ENCODE measurements around the gene RBM38. TPM values are rescaled to one million over a fixed set of nuclear protein-coding genes. Genes with fewer than 3 reads are reported as not detected.

The RBM38 gene
- total RNA-seq, 1 experiment from 2014 or later = 39.2 TPM

GRCh38 chr20:57448764-57449354, 57.7 kb downstream of the RBM38 start:
- Histone ChIP-seq H3K36me3 (ENCODE audit: control insufficient read depth, insufficient read depth, low read length) (no peaks in the 10 kb centered on the region), H3K4me3 (ENCODE audit: low read depth, low read length) (no peak overlapping the region), H3K4me1 (no peaks in the 10 kb centered on the region), H3K27me3 (replicated peaks; ENCODE audit: control insufficient read depth, insufficient read depth, low read length) (no peaks in the 10 kb centered on the region; the same call in none of the 2 replicates), H3K9me3 (peaks cover 8% of the 10 kb centered on the region)
- Mint-ChIP-seq H3K9me3 (ENCODE audit: unreplicated experiment) (no peaks in the 10 kb centered on the region), H3K4me1 (ENCODE audit: low read depth, unreplicated experiment) (no peaks in the 10 kb centered on the region), H3K36me3 (ENCODE audit: insufficient read depth, unreplicated experiment) (no peaks in the 10 kb centered on the region), H3K27ac (ENCODE audit: unreplicated experiment) (no peak overlapping the region), H3K4me3 (ENCODE audit: unreplicated experiment) (no peak overlapping the region), H3K27me3 (ENCODE audit: insufficient read depth, unreplicated experiment) (peaks cover 18% of the 10 kb centered on the region)
- TF ChIP-seq CTCF (IDR thresholded peaks at IDR 0.05; ENCODE audit: insufficient read depth in 1 of 2, low read depth in 1 of 2, low read length in 1 of 2, severe bottlenecking in 1 of 2, unreplicated experiment in 1 of 2) = no peak
- ChIA-PET POLR2A (no interaction called here), CTCF (no interaction called here)
- BruUV-seq (replicated peaks) = no TSS peak
- intact Hi-C loops (cut with micrococcal nuclease; ENCODE audit: unreplicated experiment) = no loop called here
- DNase-seq = no peak

DNA sequence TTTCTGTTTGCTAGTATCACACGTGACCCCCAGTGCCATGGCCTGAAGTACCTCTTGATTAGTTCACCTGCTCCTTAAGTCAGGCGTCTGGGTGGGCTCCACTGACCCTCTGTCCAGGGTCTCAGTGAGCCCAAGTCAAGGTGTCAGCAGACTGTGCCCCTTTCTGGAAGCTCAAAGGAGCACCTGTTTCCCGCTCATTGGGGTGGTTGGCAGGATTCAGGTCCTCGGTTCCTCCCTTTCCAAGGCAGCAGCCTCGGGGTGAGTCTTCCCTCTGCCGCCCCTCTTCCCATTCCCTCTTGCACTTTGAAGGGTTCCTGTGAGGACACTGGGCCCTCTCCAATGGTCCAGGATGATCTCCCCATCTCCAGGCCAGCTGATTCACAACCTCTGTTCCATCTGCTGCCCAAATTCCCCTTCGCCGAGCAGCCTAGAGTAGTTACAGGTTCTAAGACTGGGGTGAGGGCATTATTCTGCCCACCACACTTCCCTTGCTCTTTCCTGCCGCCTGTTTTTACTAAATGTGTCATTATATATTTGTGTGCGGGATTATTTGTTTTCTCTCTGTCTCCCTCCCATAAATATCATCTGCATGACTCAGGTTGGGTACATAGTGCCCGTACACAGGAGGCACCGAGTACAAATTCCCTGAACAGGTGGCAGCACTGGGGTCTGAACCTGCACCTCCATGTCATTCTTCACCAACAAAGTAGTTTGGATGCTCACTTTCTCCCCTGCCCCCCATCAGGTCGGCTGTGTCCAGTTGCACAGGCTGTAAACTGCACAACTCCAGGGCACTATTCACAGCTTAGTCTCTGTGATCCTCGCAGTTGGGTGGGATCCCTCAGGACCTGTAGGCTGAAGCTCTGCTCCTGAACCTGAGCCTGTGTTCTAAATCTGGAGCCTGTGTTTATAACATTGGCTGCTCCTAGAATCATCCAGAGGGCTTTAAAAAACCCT, 58.5 kb downstream of the RBM38 start:
- no peak overlapping the region for H3K4me3 Mint-ChIP-seq (ENCODE audit: unreplicated experiment)
- no peaks in the 10 kb centered on the region for H3K4me1 ChIP-seq
- POLR2A ChIA-PET = no interaction called here
- DNase-seq = no peak
- BruUV-seq (replicated peaks) = no TSS peak
- no peaks in the 10 kb centered on the region for H3K9me3 Mint-ChIP-seq (ENCODE audit: unreplicated experiment)
- no peaks in the 10 kb centered on the region for H3K36me3 Mint-ChIP-seq (ENCODE audit: insufficient read depth, unreplicated experiment)
- peaks cover 18% of the 10 kb centered on the region for H3K27me3 Mint-ChIP-seq (ENCODE audit: insufficient read depth, unreplicated experiment)
- intact Hi-C loops (cut with micrococcal nuclease; ENCODE audit: unreplicated experiment) = no loop called here
- CTCF ChIA-PET = no interaction called here
- H3K4me1 Mint-ChIP-seq (ENCODE audit: low read depth, unreplicated experiment) = no peaks in the 10 kb centered on the region
- no peak overlapping the region for H3K4me3 ChIP-seq (ENCODE audit: low read depth, low read length)
- H3K27me3 ChIP-seq (replicated peaks; ENCODE audit: control insufficient read depth, insufficient read depth, low read length) = no peaks in the 10 kb centered on the region; the same call in none of the 2 replicates
- H3K27ac Mint-ChIP-seq (ENCODE audit: unreplicated experiment) = no peak overlapping the region
- no peaks in the 10 kb centered on the region for H3K36me3 ChIP-seq (ENCODE audit: control insufficient read depth, insufficient read depth, low read length)
- H3K9me3 ChIP-seq = peaks cover 8% of the 10 kb centered on the region
- no peak for TF ChIP-seq CTCF (IDR thresholded peaks at IDR 0.05; ENCODE audit: insufficient read depth in 1 of 2, low read depth in 1 of 2, low read length in 1 of 2, severe bottlenecking in 1 of 2, unreplicated experiment in 1 of 2)

GRCh38 chr20:57450419-57450818, 59.2 kb downstream of the RBM38 start:
- ChIA-PET POLR2A (no interaction called here), CTCF (no interaction called here)
- no TSS peak for BruUV-seq (replicated peaks)
- Mint-ChIP-seq H3K27ac (ENCODE audit: unreplicated experiment) (no peak overlapping the region), H3K4me3 (ENCODE audit: unreplicated experiment) (no peak overlapping the region), H3K9me3 (ENCODE audit: unreplicated experiment) (no peaks in the 10 kb centered on the region), H3K27me3 (ENCODE audit: insufficient read depth, unreplicated experiment) (peaks cover 18% of the 10 kb centered on the region), H3K4me1 (ENCODE audit: low read depth, unreplicated experiment) (no peaks in the 10 kb centered on the region), H3K36me3 (ENCODE audit: insufficient read depth, unreplicated experiment) (no peaks in the 10 kb centered on the region)
- DNase-seq = no peak
- Histone ChIP-seq H3K4me3 (ENCODE audit: low read depth, low read length) (no peak overlapping the region), H3K36me3 (ENCODE audit: control insufficient read depth, insufficient read depth, low read length) (no peaks in the 10 kb centered on the region), H3K4me1 (no peaks in the 10 kb centered on the region), H3K27me3 (replicated peaks; ENCODE audit: control insufficient read depth, insufficient read depth, low read length) (no peaks in the 10 kb centered on the region; the same call in none of the 2 replicates), H3K9me3 (peaks cover 8% of the 10 kb centered on the region)
- intact Hi-C loops (cut with micrococcal nuclease; ENCODE audit: unreplicated experiment) = no loop called here
- TF ChIP-seq CTCF (IDR thresholded peaks at IDR 0.05; ENCODE audit: insufficient read depth in 1 of 2, low read depth in 1 of 2, low read length in 1 of 2, severe bottlenecking in 1 of 2, unreplicated experiment in 1 of 2) = no peak

All from Caco-2 (cell line).